Right lobe of liver (tissue), 4 donors: Measurements from ENCODE around the gene CALML5.

Experiments used
- CTCF ChIP-seq, 4 donors: fragments of 200-600 bp in 3 of 4; fragments of 450-650 bp in 1 of 4; IDR thresholded peaks; one replicate each; pipeline versions ENCODE4 v1.5.1 to v1.8.0; 2016 to 2022; ENCODE audit warnings: antibody characterized with exemption in 4 of 4, mild to moderate bottlenecking in 2 of 4
- POLR2A ChIP-seq: fragments of 450-650 bp; IDR thresholded peaks from one replicate; pipeline ENCODE4 v1.6.1; 2017; ENCODE audit warnings: antibody characterized with exemption, mild to moderate bottlenecking
- donor health status: DM: no; HTN: no; CAD: no.
- donor health status: DM: no; HTN: no; CAD: no.
- donor health status: DM: no; HTN: yes; CAD: no.

GRCh38 chr10:5502571-5503476 lies 3.5 kb upstream of the CALML5 start:
- TF ChIP-seq POLR2A = no peak
- no peak for TF ChIP-seq CTCF (IDR thresholded peaks at IDR 0.05)
